Trophoblast cell (in vitro differentiated cells and primary cell): ENCODE data around the gene ERBB4.

ENCODE experiments used
- DNase-seq, 2 donors: peaks; one replicate each; pipeline ENCODE4 v3.0.0-alpha.2; 2016
- H2AFZ ChIP-seq: 2 replicates; pipeline ENCODE4 v1.6.1; 2013; ENCODE audit warnings: low read length, moderate library complexity, mild to moderate bottlenecking; ENCODE audit not compliant: insufficient read depth, poor library complexity
- H2AK5ac ChIP-seq: 2 replicates; pipeline ENCODE4 v1.6.1; 2013; ENCODE audit warnings: mild to moderate bottlenecking, low read length
- H2BK120ac ChIP-seq: 2 replicates; pipeline ENCODE4 v1.6.1; 2013; ENCODE audit warnings: low read length, mild to moderate bottlenecking, moderate library complexity; ENCODE audit not compliant: insufficient read depth, poor library complexity
- H2BK12ac ChIP-seq: 2 replicates; pipeline ENCODE4 v1.6.1; 2013; ENCODE audit warnings: mild to moderate bottlenecking, low read length, moderate library complexity
- H2BK5ac ChIP-seq: 2 replicates; pipeline ENCODE4 v1.6.1; 2013; ENCODE audit warnings: low read length, low read depth, moderate library complexity, mild to moderate bottlenecking; ENCODE audit not compliant: poor library complexity
- H3K14ac ChIP-seq: 2 replicates; pipeline ENCODE4 v1.6.1; 2013; ENCODE audit warnings: mild to moderate bottlenecking, low read length
- H3K18ac ChIP-seq: 2 replicates; pipeline ENCODE4 v1.6.1; 2013; ENCODE audit warnings: mild to moderate bottlenecking, low read length
- H3K23ac ChIP-seq: 2 replicates; pipeline ENCODE4 v1.6.1; 2013; ENCODE audit warnings: low read length
- H3K27ac ChIP-seq: 2 replicates; pipeline ENCODE4 v1.5.1; 2013; ENCODE audit warnings: low read depth, mild to moderate bottlenecking, inconsistent platforms, low read length, moderate library complexity
- H3K27me3 ChIP-seq: 2 replicates; pipeline ENCODE4 v1.6.1; 2013; ENCODE audit warnings: inconsistent platforms, mild to moderate bottlenecking, low read length, moderate library complexity; ENCODE audit not compliant: insufficient read depth
- H3K36me3 ChIP-seq, 2 experiments: 1 replicate in 1 of 2; 2 replicates in 1 of 2; pipeline ENCODE4 v1.6.1; 2013; ENCODE audit warnings: low read length in 2 of 2, mild to moderate bottlenecking in 2 of 2, moderate library complexity in 1 of 2; ENCODE audit not compliant: insufficient read depth in 2 of 2, control insufficient read depth in 1 of 2
- H3K4ac ChIP-seq: 2 replicates; pipeline ENCODE4 v1.6.1; 2013; ENCODE audit warnings: low read depth, mild to moderate bottlenecking, low read length, moderate library complexity
- H3K4me1 ChIP-seq, 2 experiments: 1 replicate in 1 of 2; 2 replicates in 1 of 2; pipeline ENCODE4 v1.6.1; 2013; ENCODE audit warnings: low read length in 2 of 2, mild to moderate bottlenecking in 2 of 2, moderate library complexity in 1 of 2; ENCODE audit not compliant: insufficient read depth in 2 of 2, control insufficient read depth in 1 of 2
- H3K4me2 ChIP-seq: 2 replicates; pipeline ENCODE4 v1.6.1; 2013; ENCODE audit warnings: inconsistent platforms, mild to moderate bottlenecking, low read length, moderate library complexity
- H3K4me3 ChIP-seq: 2 replicates; pipeline ENCODE4 v1.5.1; 2013; ENCODE audit warnings: mild to moderate bottlenecking, low read depth, low read length, inconsistent platforms
- H3K79me1 ChIP-seq: one replicate; pipeline ENCODE4 v1.6.1; 2013; ENCODE audit warnings: low read length
- H3K79me2 ChIP-seq: 2 replicates; pipeline ENCODE4 v1.6.1; 2013; ENCODE audit warnings: low read length, mild to moderate bottlenecking; ENCODE audit not compliant: control insufficient read depth, insufficient read depth, poor library complexity
- H3K9ac ChIP-seq: 2 replicates; pipeline ENCODE4 v1.6.1; 2013; ENCODE audit warnings: mild to moderate bottlenecking, low read length
- H3K9me3 ChIP-seq: 2 replicates; pipeline ENCODE4 v1.6.1; 2013; ENCODE audit warnings: low read depth, mild to moderate bottlenecking, control low read depth, inconsistent platforms, low read length; ENCODE audit not compliant: insufficient read depth
- H4K12ac ChIP-seq: 2 replicates; pipeline ENCODE4 v1.6.1; 2013; ENCODE audit warnings: low read depth, mild to moderate bottlenecking, low read length, moderate library complexity
- H4K8ac ChIP-seq: 2 replicates; pipeline ENCODE4 v1.6.1; 2013; ENCODE audit warnings: low read depth, mild to moderate bottlenecking, low read length, moderate library complexity
- H4K91ac ChIP-seq: one replicate; pipeline ENCODE4 v1.6.1; 2013; ENCODE audit warnings: low read depth, mild to moderate bottlenecking, low read length, moderate library complexity
- WGBS: extraction: QIAGEN DNeasy Blood & Tissue Kit; methylation state at CpG from one replicate; pipeline ENCODE4 v1.1.7; 2013; ENCODE audit warnings: missing lambda C conversion rate; ENCODE audit not compliant: insufficient read length, insufficient coverage; ENCODE audit errors: extremely low coverage; 5-methylcytosine and 5-hydroxymethylcytosine counted together

The ERBB4 gene

GRCh38 chr2:211674715-211675114 lies 863.9 kb downstream of the ERBB4 start:
- no peak overlapping the region for H4K91ac ChIP-seq

GRCh38 chr2:211673133-211673905 lies 865.3 kb downstream of the ERBB4 start:
- H4K12ac ChIP-seq, result no peak overlapping the region
- H2BK120ac ChIP-seq, result no peak overlapping the region
- H3K9ac ChIP-seq, result no peak overlapping the region
- no peak overlapping the region for H2AFZ ChIP-seq
- no peaks in the 10 kb centered on the region for H3K27me3 ChIP-seq
- H4K8ac ChIP-seq, result no peak overlapping the region
- no peak overlapping the region for H3K18ac ChIP-seq
- H3K79me1 ChIP-seq, result no peaks in the 10 kb centered on the region
- no peak overlapping the region for H3K4ac ChIP-seq
- H4K91ac ChIP-seq, result no peak overlapping the region
- H3K36me3 ChIP-seq, result no peaks in the 10 kb centered on the region
- DNase-seq, result no peak
- no peak overlapping the region for H2AK5ac ChIP-seq
- H3K79me2 ChIP-seq, result no peaks in the 10 kb centered on the region
- no peak overlapping the region for H3K23ac ChIP-seq
- H3K4me1 ChIP-seq, result no peaks in the 10 kb centered on the region
- no peaks in the 10 kb centered on the region for H3K9me3 ChIP-seq
- H2BK5ac ChIP-seq, result no peak overlapping the region
- no peak overlapping the region for H3K14ac ChIP-seq
- no CpG with 5 or more reads among the region's 3 CpGs for WGBS
- no peak overlapping the region for H3K4me2 ChIP-seq
- H2BK12ac ChIP-seq, result no peak overlapping the region
- no peak overlapping the region for H3K4me3 ChIP-seq
- H3K27ac ChIP-seq, result no peak overlapping the region

More at GRCh38 chr2:211674715-211675114, 863.9 kb downstream of the ERBB4 start:
- no peak overlapping the region for H2BK12ac ChIP-seq
- H3K4me1 ChIP-seq, result no peaks in the 10 kb centered on the region
- no peaks in the 10 kb centered on the region for H3K36me3 ChIP-seq
- no peaks in the 10 kb centered on the region for H3K9me3 ChIP-seq
- H3K79me2 ChIP-seq, result no peaks in the 10 kb centered on the region
- H2BK5ac ChIP-seq, result no peak overlapping the region
- H3K23ac ChIP-seq, result no peak overlapping the region
- no peak for DNase-seq
- H3K14ac ChIP-seq, result no peak overlapping the region
- H3K27ac ChIP-seq, result no peak overlapping the region
- H4K12ac ChIP-seq, result no peak overlapping the region
- no peaks in the 10 kb centered on the region for H3K79me1 ChIP-seq
- no peak overlapping the region for H3K9ac ChIP-seq
- H2BK120ac ChIP-seq, result no peak overlapping the region
- no peak overlapping the region for H2AK5ac ChIP-seq
- H3K18ac ChIP-seq, result no peak overlapping the region
- no peak overlapping the region for H4K8ac ChIP-seq
- no peaks in the 10 kb centered on the region for H3K27me3 ChIP-seq
- H3K4me3 ChIP-seq, result no peak overlapping the region
- H3K4me2 ChIP-seq, result no peak overlapping the region
- WGBS, result no CpG with 5 or more reads among the region's 2 CpGs
- H3K4ac ChIP-seq, result no peak overlapping the region
- no peak overlapping the region for H2AFZ ChIP-seq

GRCh38 chr2:211671977-211672376 lies 866.6 kb downstream of the ERBB4 start:
- no peaks in the 10 kb centered on the region for H3K27me3 ChIP-seq
- no peaks in the 10 kb centered on the region for H3K9me3 ChIP-seq
- H2BK120ac ChIP-seq, result no peak overlapping the region
- H3K36me3 ChIP-seq, result no peaks in the 10 kb centered on the region
- H3K9ac ChIP-seq, result no peak overlapping the region
- no peak overlapping the region for H3K23ac ChIP-seq
- no peak overlapping the region for H4K8ac ChIP-seq
- H2BK5ac ChIP-seq, result no peak overlapping the region
- no peak overlapping the region for H2BK12ac ChIP-seq
- no peak overlapping the region for H2AK5ac ChIP-seq
- no CpG with 5 or more reads among the region's 1 CpG for WGBS
- H3K79me1 ChIP-seq, result no peaks in the 10 kb centered on the region
- no peak overlapping the region for H3K4me2 ChIP-seq
- H3K18ac ChIP-seq, result no peak overlapping the region
- no peak overlapping the region for H2AFZ ChIP-seq
- no peak overlapping the region for H3K4me3 ChIP-seq
- DNase-seq, result no peak
- H3K79me2 ChIP-seq, result no peaks in the 10 kb centered on the region
- H3K4ac ChIP-seq, result no peak overlapping the region
- no peaks in the 10 kb centered on the region for H3K4me1 ChIP-seq
- H4K12ac ChIP-seq, result no peak overlapping the region
- no peak overlapping the region for H4K91ac ChIP-seq
- H3K27ac ChIP-seq, result no peak overlapping the region
- no peak overlapping the region for H3K14ac ChIP-seq

- Histone ChIP-seq H2AK5ac (no peak overlapping the region), H3K18ac (no peak overlapping the region), H3K27me3 (no peaks in the 10 kb centered on the region), H2BK120ac (no peak overlapping the region), H3K4me1 (no peaks in the 10 kb centered on the region), H3K9me3 (no peaks in the 10 kb centered on the region), H3K36me3 (no peaks in the 10 kb centered on the region), H3K23ac (no peak overlapping the region), H2AFZ (no peak overlapping the region), H3K4me3 (no peak overlapping the region), H4K91ac (no peak overlapping the region), H2BK12ac (no peak overlapping the region), H3K9ac (no peak overlapping the region), H3K4ac (no peak overlapping the region), H3K79me1 (no peaks in the 10 kb centered on the region), H3K14ac (no peak overlapping the region), H3K27ac (no peak overlapping the region), H4K8ac (no peak overlapping the region), H3K79me2 (no peaks in the 10 kb centered on the region), H3K4me2 (no peak overlapping the region), H2BK5ac (no peak overlapping the region), H4K12ac (no peak overlapping the region)
- no peak for DNase-seq
- WGBS, result no CpG with 5 or more reads among the region's 2 CpGs
These were observed 873.3 kb downstream of the ERBB4 start for GRCh38 chr2:211665299-211665698.
